Measurements from ENCODE around the gene MAOA.

The MAOA gene

DNA sequence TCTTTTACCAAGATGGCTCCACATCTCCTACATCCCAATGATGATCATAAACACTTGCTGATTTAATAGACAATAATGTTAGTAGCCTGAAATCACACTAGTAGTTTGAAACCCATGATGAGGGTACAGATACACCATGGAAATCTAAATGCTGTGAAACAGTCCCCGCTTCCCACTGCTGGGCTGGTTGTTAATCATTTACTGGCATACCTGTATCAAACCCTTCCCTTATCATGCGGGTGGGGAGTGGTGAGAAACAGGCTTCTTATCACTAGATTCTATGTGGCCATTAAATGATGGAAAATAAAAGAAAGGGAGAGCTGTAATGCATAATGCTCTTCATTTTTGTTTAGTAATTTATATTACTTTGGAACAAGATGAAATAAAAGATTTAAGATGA is 21.9 kb downstream of the MAOA start:
- no peak overlapping the region for H3K9ac ChIP-seq (ENCODE audit: low read depth, low read length)
- DNase-seq: no peak
- no peak for TF ChIP-seq CTCF (IDR thresholded peaks at IDR 0.05; ENCODE audit: borderline replicate concordance, extremely low read depth, low read length, poor library complexity, severe bottlenecking)
- no peak for TF ChIP-seq EZH2 (IDR thresholded peaks at IDR 0.05; ENCODE audit: borderline replicate concordance, low read depth, low read length, severe bottlenecking)

DNA sequence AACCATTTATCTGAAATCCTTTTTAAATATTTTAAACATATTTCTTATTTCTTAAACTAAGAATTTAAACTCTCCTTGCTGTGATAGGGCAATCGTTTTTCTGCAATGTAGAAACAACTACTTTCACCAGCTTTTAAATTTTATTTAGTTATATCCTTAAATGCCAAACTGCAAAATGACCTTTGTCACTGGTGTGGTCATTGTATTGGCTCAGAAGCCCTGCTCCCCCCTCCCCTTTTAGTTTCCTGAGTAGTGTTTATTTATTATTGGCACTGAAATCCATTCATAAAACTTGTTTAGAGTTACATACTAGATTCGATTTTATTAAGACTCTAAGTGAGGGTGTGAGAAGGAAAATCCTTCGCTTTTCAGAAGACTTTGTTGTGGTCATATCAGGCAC is 23.0 kb downstream of the MAOA start:
- no peaks in the 10 kb centered on the region for H3K36me3 ChIP-seq (ENCODE audit: insufficient read depth, low read length)
- ATAC-seq (ENCODE audit: insufficient read depth, low read depth) (no peak), DNase-seq (no peak)
- no peaks in the 10 kb centered on the region for H3K9me3 ChIP-seq (ENCODE audit: insufficient read depth, low read length, severe bottlenecking)
- H3K4me3 ChIP-seq (ENCODE audit: low read depth in 1 of 2, low read length in 2 of 2): no peak overlapping the region
- no peak overlapping the region for H3K27ac ChIP-seq (ENCODE audit: low read length)
- no peaks in the 10 kb centered on the region for H3K79me2 ChIP-seq (ENCODE audit: insufficient read depth, low read length)
- H4K20me1 ChIP-seq (ENCODE audit: insufficient read depth, low read length): no peaks in the 10 kb centered on the region
- H3K27me3 ChIP-seq (ENCODE audit: insufficient read depth, low read length, poor library complexity): no peaks in the 10 kb centered on the region
- no peaks in the 10 kb centered on the region for H3K4me1 ChIP-seq (ENCODE audit: insufficient read depth, low read length)
- TF ChIP-seq CTCF (IDR thresholded peaks at IDR 0.05; ENCODE audit: borderline replicate concordance, extremely low read depth, low read length, poor library complexity, severe bottlenecking): no peak
- TF ChIP-seq EZH2 (IDR thresholded peaks at IDR 0.05; ENCODE audit: borderline replicate concordance, low read depth, low read length, severe bottlenecking): no peak
- no peak overlapping the region for H3K9ac ChIP-seq (ENCODE audit: low read depth, low read length)
- H2AFZ ChIP-seq (ENCODE audit: low read depth, low read length): no peak overlapping the region
- H3K4me2 ChIP-seq (ENCODE audit: insufficient read depth, low read length): no peak overlapping the region

More for the DNA sequence above, 21.9 kb downstream of the MAOA start:
- no peak for ATAC-seq (ENCODE audit: insufficient read depth, low read depth)
- H3K4me2 ChIP-seq (ENCODE audit: insufficient read depth, low read length): no peak overlapping the region
- no peaks in the 10 kb centered on the region for H3K36me3 ChIP-seq (ENCODE audit: insufficient read depth, low read length)
- H3K4me3 ChIP-seq (ENCODE audit: low read depth in 1 of 2, low read length in 2 of 2): no peak overlapping the region
- no peak overlapping the region for H3K27ac ChIP-seq (ENCODE audit: low read length)
- no peaks in the 10 kb centered on the region for H3K27me3 ChIP-seq (ENCODE audit: insufficient read depth, low read length, poor library complexity)
- no peaks in the 10 kb centered on the region for H4K20me1 ChIP-seq (ENCODE audit: insufficient read depth, low read length)
- H2AFZ ChIP-seq (ENCODE audit: low read depth, low read length): no peak overlapping the region
- no peaks in the 10 kb centered on the region for H3K79me2 ChIP-seq (ENCODE audit: insufficient read depth, low read length)
- H3K4me1 ChIP-seq (ENCODE audit: insufficient read depth, low read length): no peaks in the 10 kb centered on the region
- H3K9me3 ChIP-seq (ENCODE audit: insufficient read depth, low read length, severe bottlenecking): no peaks in the 10 kb centered on the region

GRCh38 chrX:43679778-43680177 is 23.7 kb downstream of the MAOA start:
- Histone ChIP-seq H3K4me2 (ENCODE audit: insufficient read depth, low read length) (no peak overlapping the region), H3K4me3 (ENCODE audit: low read depth in 1 of 2, low read length in 2 of 2) (no peak overlapping the region), H2AFZ (ENCODE audit: low read depth, low read length) (no peak overlapping the region), H4K20me1 (ENCODE audit: insufficient read depth, low read length) (no peaks in the 10 kb centered on the region), H3K27ac (ENCODE audit: low read length) (no peak overlapping the region), H3K9me3 (ENCODE audit: insufficient read depth, low read length, severe bottlenecking) (no peaks in the 10 kb centered on the region), H3K36me3 (ENCODE audit: insufficient read depth, low read length) (no peaks in the 10 kb centered on the region), H3K27me3 (ENCODE audit: insufficient read depth, low read length, poor library complexity) (no peaks in the 10 kb centered on the region), H3K4me1 (ENCODE audit: insufficient read depth, low read length) (no peaks in the 10 kb centered on the region), H3K79me2 (ENCODE audit: insufficient read depth, low read length) (no peaks in the 10 kb centered on the region), H3K9ac (ENCODE audit: low read depth, low read length) (no peak overlapping the region)
- ATAC-seq (ENCODE audit: insufficient read depth, low read depth): no peak
- no peak for DNase-seq
- TF ChIP-seq EZH2 (IDR thresholded peaks at IDR 0.05; ENCODE audit: borderline replicate concordance, low read depth, low read length, severe bottlenecking) (no peak), CTCF (IDR thresholded peaks at IDR 0.05; ENCODE audit: borderline replicate concordance, extremely low read depth, low read length, poor library complexity, severe bottlenecking) (no peak)

DNA sequence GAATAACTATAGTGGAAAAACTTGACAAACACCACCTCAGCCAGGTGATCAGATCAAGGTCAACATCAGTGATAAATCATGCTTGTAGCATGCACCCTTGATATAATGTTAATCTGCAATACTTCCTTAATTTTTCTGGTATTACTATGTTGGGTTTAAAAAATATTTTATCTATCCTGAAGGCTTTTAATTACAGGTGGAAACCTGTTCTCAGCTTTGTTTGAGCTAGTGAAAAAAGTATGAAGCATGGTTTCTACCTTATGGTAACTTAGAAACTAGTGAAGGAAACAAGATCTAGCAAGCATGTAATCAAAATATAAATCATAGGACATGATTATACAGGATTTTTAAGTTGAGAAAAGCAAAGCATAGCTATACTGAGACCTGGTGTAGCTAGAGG is 26.6 kb downstream of the MAOA start:
- H3K36me3 ChIP-seq (ENCODE audit: insufficient read depth, low read length): no peaks in the 10 kb centered on the region
- no peaks in the 10 kb centered on the region for H3K9me3 ChIP-seq (ENCODE audit: insufficient read depth, low read length, severe bottlenecking)
- H3K4me1 ChIP-seq (ENCODE audit: insufficient read depth, low read length): no peaks in the 10 kb centered on the region
- H3K9ac ChIP-seq (ENCODE audit: low read depth, low read length): no peak overlapping the region
- ATAC-seq (ENCODE audit: insufficient read depth, low read depth) (no peak), DNase-seq (no peak)
- H3K27ac ChIP-seq (ENCODE audit: low read length): no peak overlapping the region
- no peaks in the 10 kb centered on the region for H3K27me3 ChIP-seq (ENCODE audit: insufficient read depth, low read length, poor library complexity)
- no peak overlapping the region for H3K4me3 ChIP-seq (ENCODE audit: low read depth in 1 of 2, low read length in 2 of 2)
- no peak overlapping the region for H2AFZ ChIP-seq (ENCODE audit: low read depth, low read length)
- TF ChIP-seq CTCF (IDR thresholded peaks at IDR 0.05; ENCODE audit: borderline replicate concordance, extremely low read depth, low read length, poor library complexity, severe bottlenecking) (no peak), EZH2 (IDR thresholded peaks at IDR 0.05; ENCODE audit: borderline replicate concordance, low read depth, low read length, severe bottlenecking) (no peak)
- H3K79me2 ChIP-seq (ENCODE audit: insufficient read depth, low read length): no peaks in the 10 kb centered on the region
- H3K4me2 ChIP-seq (ENCODE audit: insufficient read depth, low read length): no peak overlapping the region
- no peaks in the 10 kb centered on the region for H4K20me1 ChIP-seq (ENCODE audit: insufficient read depth, low read length)

Data from DND-41 (cell line).